Peyer's patch (tissue), 4 donors: ENCODE results near the gene FLT3.

ENCODE experiments used
- POLR2A ChIP-seq, 2 donors: fragments of 450-650 bp; IDR thresholded peaks; one replicate each; pipeline ENCODE4 v1.5.1; 2017; ENCODE audit warnings: antibody characterized with exemption in 2 of 2, mild to moderate bottlenecking in 2 of 2, moderate library complexity in 2 of 2
- TF ChIP-seq, protein P1 (sequence below), 6 experiments: fragments of 450-650 bp in 4 of 6; fragments of 200-600 bp in 2 of 6; sonication (generic) in 1 of 6; IDR thresholded peaks; one replicate each; pipeline ENCODE4 v1.5.1; 2017 to 2019; ENCODE audit warnings: antibody characterized with exemption in 6 of 6, mild to moderate bottlenecking in 3 of 6, moderate library complexity in 1 of 6

DNA sequence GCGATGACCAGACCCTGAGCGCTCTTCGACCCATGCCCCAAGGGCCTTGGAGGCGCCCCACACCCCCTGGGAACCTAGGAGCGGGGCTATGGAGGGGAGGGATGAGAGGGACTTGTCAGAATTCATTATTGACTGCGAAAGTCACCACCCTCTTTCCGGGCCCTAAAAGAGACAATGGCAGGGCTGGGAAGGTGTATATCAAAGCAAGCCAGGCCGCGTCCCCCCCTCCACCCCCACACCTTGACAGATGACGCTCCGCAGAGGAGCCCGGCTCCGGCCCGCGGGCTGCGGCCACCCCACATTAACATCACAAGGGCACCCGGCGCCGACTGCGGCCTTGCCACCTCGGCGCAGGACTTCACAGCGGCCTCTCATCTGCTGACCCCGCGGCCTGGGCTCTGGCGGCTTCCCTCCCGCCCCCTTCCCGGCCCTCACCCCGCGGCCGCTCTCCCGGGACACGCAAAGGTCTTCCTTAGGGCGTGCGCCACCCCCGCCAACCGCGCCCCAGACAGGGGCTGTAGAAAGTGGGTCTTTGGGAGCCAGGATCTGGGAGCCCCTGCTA is 133.7 kb downstream of the FLT3 start:
- TF ChIP-seq, protein P1, sequence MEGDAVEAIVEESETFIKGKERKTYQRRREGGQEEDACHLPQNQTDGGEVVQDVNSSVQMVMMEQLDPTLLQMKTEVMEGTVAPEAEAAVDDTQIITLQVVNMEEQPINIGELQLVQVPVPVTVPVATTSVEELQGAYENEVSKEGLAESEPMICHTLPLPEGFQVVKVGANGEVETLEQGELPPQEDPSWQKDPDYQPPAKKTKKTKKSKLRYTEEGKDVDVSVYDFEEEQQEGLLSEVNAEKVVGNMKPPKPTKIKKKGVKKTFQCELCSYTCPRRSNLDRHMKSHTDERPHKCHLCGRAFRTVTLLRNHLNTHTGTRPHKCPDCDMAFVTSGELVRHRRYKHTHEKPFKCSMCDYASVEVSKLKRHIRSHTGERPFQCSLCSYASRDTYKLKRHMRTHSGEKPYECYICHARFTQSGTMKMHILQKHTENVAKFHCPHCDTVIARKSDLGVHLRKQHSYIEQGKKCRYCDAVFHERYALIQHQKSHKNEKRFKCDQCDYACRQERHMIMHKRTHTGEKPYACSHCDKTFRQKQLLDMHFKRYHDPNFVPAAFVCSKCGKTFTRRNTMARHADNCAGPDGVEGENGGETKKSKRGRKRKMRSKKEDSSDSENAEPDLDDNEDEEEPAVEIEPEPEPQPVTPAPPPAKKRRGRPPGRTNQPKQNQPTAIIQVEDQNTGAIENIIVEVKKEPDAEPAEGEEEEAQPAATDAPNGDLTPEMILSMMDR (IDR thresholded peaks at IDR 0.05) = no peak
- no peak for TF ChIP-seq POLR2A (IDR thresholded peaks at IDR 0.05)
